Measurements from ENCODE around the gene C16orf74. TPM values are rescaled to one million over a fixed set of nuclear protein-coding genes. Genes with fewer than 3 reads are reported as not detected.

The C16orf74 gene
- total RNA-seq, 6 experiments from 2014 or later, result 0.31 to 0.98 (median 0.70) TPM; not detected in 2

- H3K4me3 ChIP-seq, result no peak overlapping the region
- peaks cover 0 to 14% (median 7%) of the 10 kb centered on the region in 4 donors for H3K4me1 ChIP-seq
- DNase-seq (no peak), ATAC-seq (no peak)
- no peaks in the 10 kb centered on the region for H3K27me3 ChIP-seq
- intact Hi-C loops (cut with DNase I), result no loop called here
- H3K27ac ChIP-seq, result no peak overlapping the region
- TF ChIP-seq POLR2A (IDR thresholded peaks at IDR 0.05) (no peak), CTCF (IDR thresholded peaks at IDR 0.05) (no peak)
- peaks cover 0 to 4% (median under 1%) of the 10 kb centered on the region in 4 donors for H3K36me3 ChIP-seq
- H3K9me3 ChIP-seq, result no peaks in the 10 kb centered on the region
- 91% methylated on average over 3 of the region's 5 CpGs for WGBS (ENCODE audit: insufficient coverage, low coverage, low lambda C conversion rate, missing lambda C conversion rate)
These were observed 42.9 kb upstream of the C16orf74 start for GRCh38 chr16:85793662-85794298.

- intact Hi-C loops (cut with DNase I), result no loop called here
- H3K4me1 ChIP-seq, result no peaks in the 10 kb centered on the region
- no peak overlapping the region for H3K4me3 ChIP-seq
- no peak for DNase-seq
- H3K9me3 ChIP-seq, result no peaks in the 10 kb centered on the region
- ATAC-seq, result no peak
- H3K36me3 ChIP-seq, result peaks cover 4 to 18% (median 9%) of the 10 kb centered on the region in 4 donors
- no peaks in the 10 kb centered on the region for H3K27me3 ChIP-seq
- TF ChIP-seq POLR2A (IDR thresholded peaks at IDR 0.05) (no peak), CTCF (IDR thresholded peaks at IDR 0.05) (no peak)
- 93% methylated on average over 6 of the region's 6 CpGs for WGBS (ENCODE audit: insufficient coverage, low coverage, low lambda C conversion rate, missing lambda C conversion rate)
- H3K27ac ChIP-seq, result no peak overlapping the region
These were observed 38.9 kb upstream of the C16orf74 start for GRCh38 chr16:85789773-85790172.

DNA sequence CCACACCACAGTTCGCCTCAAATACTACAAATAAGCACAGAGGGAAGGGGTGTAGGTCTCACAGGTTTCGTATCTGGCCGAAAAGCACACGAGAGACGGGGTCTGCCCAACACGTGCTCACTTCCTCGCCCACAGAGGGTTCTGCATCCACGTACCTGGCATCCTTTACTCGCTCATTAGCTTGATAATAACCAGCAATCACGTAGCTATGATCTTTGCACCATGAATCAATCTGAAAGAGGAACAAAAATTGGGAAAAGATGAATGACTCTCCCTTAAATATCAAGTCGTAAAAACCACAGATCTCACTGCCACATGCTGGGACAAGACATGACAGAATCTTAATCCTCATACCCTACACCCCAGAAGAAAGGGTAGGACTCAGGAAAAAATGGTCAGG, 37.9 kb upstream of the C16orf74 start:
- no peak overlapping the region for H3K4me3 ChIP-seq
- WGBS (ENCODE audit: insufficient coverage, low coverage, low lambda C conversion rate, missing lambda C conversion rate), result 92% methylated on average over 11 of the region's 11 CpGs
- DNase-seq (no peak), ATAC-seq (no peak)
- TF ChIP-seq CTCF (IDR thresholded peaks at IDR 0.05) (no peak), POLR2A (IDR thresholded peaks at IDR 0.05) (no peak)
- H3K9me3 ChIP-seq, result no peaks in the 10 kb centered on the region
- no peaks in the 10 kb centered on the region for H3K4me1 ChIP-seq
- H3K36me3 ChIP-seq, result peaks cover 4 to 18% (median 9%) of the 10 kb centered on the region in 4 donors
- H3K27me3 ChIP-seq, result no peaks in the 10 kb centered on the region
- intact Hi-C loops (cut with DNase I), result no loop called here
- H3K27ac ChIP-seq, result no peak overlapping the region

- WGBS (ENCODE audit: insufficient coverage, low coverage, low lambda C conversion rate, missing lambda C conversion rate), result 96% methylated on average over 2 of the region's 2 CpGs
- H3K9me3 ChIP-seq, result no peaks in the 10 kb centered on the region
- ATAC-seq (no peak), DNase-seq (no peak)
- intact Hi-C loops (cut with DNase I), result no loop called here
- no peak overlapping the region for H3K27ac ChIP-seq
- H3K27me3 ChIP-seq, result no peaks in the 10 kb centered on the region
- TF ChIP-seq CTCF (IDR thresholded peaks at IDR 0.05), result no peak
- no peak for TF ChIP-seq POLR2A (IDR thresholded peaks at IDR 0.05)
- H3K4me1 ChIP-seq, result peaks cover 0 to 16% (median 3%) of the 10 kb centered on the region in 4 donors
- peaks cover 4 to 18% (median 10%) of the 10 kb centered on the region in 4 donors for H3K36me3 ChIP-seq
- H3K4me3 ChIP-seq, result no peak overlapping the region
These were observed 35.0 kb upstream of the C16orf74 start for GRCh38 chr16:85785927-85786326.
